ENCODE measurements around the gene DEPDC4.

DEPDC4 gene

GRCh38 chr12:100214518-100214917 lies 52.4 kb downstream of the DEPDC4 start:
- DNase-seq (ENCODE audit: low read depth in 2 of 2): no peak

GRCh38 chr12:100213016-100213891 lies 53.6 kb downstream of the DEPDC4 start:
- DNase-seq (ENCODE audit: low read depth in 2 of 2): no peak

- DNase-seq (ENCODE audit: low read depth in 2 of 2): no peak
These were observed 55.2 kb downstream of the DEPDC4 start for GRCh38 chr12:100211698-100212097.

GRCh38 chr12:100208834-100209233 lies 58.0 kb downstream of the DEPDC4 start:
- no peak for DNase-seq (ENCODE audit: low read depth in 2 of 2)

- no peak for DNase-seq (ENCODE audit: low read depth in 2 of 2)
These were observed 59.6 kb downstream of the DEPDC4 start for GRCh38 chr12:100207311-100207710.

GRCh38 chr12:100201604-100202423 lies 65.1 kb downstream of the DEPDC4 start:
- no peak for DNase-seq (ENCODE audit: low read depth in 2 of 2)

- peak; percentile 91 to 92 for DNase-seq (ENCODE audit: low read depth in 2 of 2)
These were observed 66.3 kb downstream of the DEPDC4 start, which contains the start of gene ACTR6 for GRCh38 chr12:100200463-100201181. Gene ACTR6 (plus strand): TSS chr12:100200815. CDS start chr12:100200852, 37 bp downstream.

- peak; percentile 39 to 66 for DNase-seq (ENCODE audit: low read depth in 2 of 2)
These were observed 67.3 kb downstream of the DEPDC4 start for GRCh38 chr12:100199347-100200149.

GRCh38 chr12:100199023-100199346 lies 67.9 kb downstream of the DEPDC4 start:
- DNase-seq (ENCODE audit: low read depth in 2 of 2): no peak

- no peak for DNase-seq (ENCODE audit: low read depth in 2 of 2)
These were observed 69.4 kb downstream of the DEPDC4 start for GRCh38 chr12:100197486-100197885.

GRCh38 chr12:100193085-100193484 lies 73.8 kb downstream of the DEPDC4 start:
- DNase-seq (ENCODE audit: low read depth in 2 of 2): no peak

Data from stimulated activated CD4-positive, alpha-beta T cell treated with anti-CD3 and anti-CD28 coated beads, Interleukin-12 subunit alpha, Interleukin-12 subunit beta, amount 100 ng/mL, for 24 hours (primary cell).